22Rv1 (cell line): Measurements from ENCODE around the gene CLASP1.

Experiments used
- CTCF ChIP-seq: fragments of 450-650 bp; IDR thresholded peaks from 2 replicates; pipeline ENCODE4 v1.5.1; 2017; ENCODE audit warnings: mild to moderate bottlenecking
- ZFX ChIP-seq: fragments of 450-650 bp; IDR thresholded peaks from 2 replicates; pipeline ENCODE4 v1.6.1; 2017; ENCODE audit warnings: antibody characterized with exemption, borderline replicate concordance

GRCh38 chr2:121485039-121485438, 164.2 kb downstream of the CLASP1 start:
- TF ChIP-seq CTCF (no peak), ZFX (no peak)
